Gastrocnemius medialis (tissue), 4 donors: ENCODE results near the gene ZBTB22.
"Not testable (repeated sequence)": the region's sequence is repeated elsewhere in the genome, so short reads cannot be mapped to it uniquely, and the experiment has no call there.

Source experiments
- CTCF ChIP-seq, 5 experiments: fragments of 450-650 bp in 3 of 5; fragments of 200-600 bp in 2 of 5; sonication (generic) in 2 of 5; IDR thresholded peaks in 4 of 5; conservative IDR thresholded peaks in 1 of 5; 1 replicate in 4 of 5; 2 replicates in 1 of 5; pipeline ENCODE4 v1.5.1; 2016 to 2019; ENCODE audit warnings: antibody characterized with exemption in 5 of 5, mild to moderate bottlenecking in 3 of 5, moderate library complexity in 3 of 5
- POLR2A ChIP-seq, 2 donors: fragments of 450-650 bp; IDR thresholded peaks; one replicate each; pipeline ENCODE4 v1.6.1; 2017; ENCODE audit warnings: antibody characterized with exemption in 2 of 2, mild to moderate bottlenecking in 2 of 2, moderate library complexity in 2 of 2

DNA sequence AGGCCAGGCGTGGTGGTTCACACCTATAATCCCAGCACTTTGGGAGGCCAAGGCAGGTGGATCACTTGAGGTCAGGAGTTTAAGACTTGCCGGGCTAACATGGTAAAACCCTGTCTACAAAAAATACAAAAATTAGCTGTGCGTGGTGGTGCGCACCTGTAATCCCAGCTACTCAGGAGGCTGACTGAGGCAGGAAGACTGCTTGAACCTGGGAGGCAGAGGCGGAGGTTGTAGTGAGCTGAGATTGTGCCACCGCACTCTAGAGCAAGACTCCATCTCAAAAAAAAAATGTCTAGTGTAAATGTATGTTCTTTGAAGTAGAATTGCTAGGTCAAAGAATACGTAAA, 26.0 kb upstream of the ZBTB22 start:
- TF ChIP-seq CTCF (IDR thresholded peaks at IDR 0.05 in 4 of 5, conservative IDR thresholded peaks at IDR 0.05 in 1 of 5); POLR2A (IDR thresholded peaks at IDR 0.05): not testable (repeated sequence)
